H1 (cell line): ENCODE data around the gene CEP72. TPM values are rescaled to one million over a fixed set of nuclear protein-coding genes. Genes with fewer than 3 reads are reported as not detected.

ENCODE experiments used
- CTCF ChIA-PET: fragments of 300-600 bp; sonication (Branson Sonifier 250); formaldehyde crosslinking; loops from one replicate; lab custom pipeline; 2021; ENCODE audit not compliant: partially characterized antibody; lab: Charles Lee
- POLR2A ChIA-PET: fragments of 300-600 bp; sonication (Branson Sonifier 250); formaldehyde crosslinking; loops from one replicate; lab custom pipeline; 2021; ENCODE audit warnings: inconsistent platforms; ENCODE audit not compliant: partially characterized antibody; lab: Charles Lee
- DNase-seq, 2 experiments: peaks; one replicate each; pipeline versions ENCODE4 v3.0.0 to v3.0.0-alpha.2; 2010 to 2022; ENCODE audit warnings: low spot score in 2 of 2, low read depth in 1 of 2, mixed read lengths in 1 of 2
- FAIRE-seq: peaks from 2 replicates; lab custom pipeline; 2011; peaks lifted over from hg19 to GRCh38; lab: Jason Lieb, UNC
- H2AFZ ChIP-seq: 2 replicates; pipeline ENCODE4 v1.8.1; 2012; ENCODE audit warnings: low read length, inconsistent platforms
- H2AK5ac ChIP-seq: 2 replicates; pipeline ENCODE4 v1.6.1; 2013; ENCODE audit warnings: low read depth, low read length
- H2BK120ac ChIP-seq: replicated peaks from 2 replicates; pipeline ENCODE3; 2013; ENCODE audit warnings: low read depth, low read length, inconsistent platforms
- H2BK12ac ChIP-seq: 2 replicates; pipeline ENCODE4 v1.6.1; 2013; ENCODE audit warnings: low read depth, low read length
- H2BK15ac ChIP-seq: 2 replicates; pipeline ENCODE4 v1.6.1; 2013; ENCODE audit warnings: low read length
- H2BK20ac ChIP-seq: 2 replicates; pipeline ENCODE4 v1.6.1; 2013; ENCODE audit warnings: low read length
- H2BK5ac ChIP-seq: 2 replicates; pipeline ENCODE4 v1.6.1; 2013; ENCODE audit warnings: low read depth, low read length
- H3K14ac ChIP-seq: 2 replicates; pipeline ENCODE4 v1.6.1; 2013; ENCODE audit warnings: inconsistent platforms; ENCODE audit not compliant: insufficient read length
- H3K18ac ChIP-seq: 2 replicates; pipeline ENCODE4 v1.6.1; 2013; ENCODE audit warnings: low read length; ENCODE audit errors: extremely low read depth
- H3K23ac ChIP-seq: 2 replicates; pipeline ENCODE4 v1.6.1; 2013; ENCODE audit warnings: inconsistent platforms; ENCODE audit not compliant: insufficient read length
- H3K23me2 ChIP-seq: 2 replicates; pipeline ENCODE4 v1.6.1; 2013; ENCODE audit warnings: low read depth, low read length
- H3K27ac ChIP-seq: 2 replicates; pipeline ENCODE4 v1.6.1; 2011; ENCODE audit warnings: low read depth, low read length, inconsistent platforms
- H3K27me3 ChIP-seq, 4 experiments: replicated peaks in 1 of 4; 1 replicate in 1 of 4; 2 replicates in 3 of 4; pipeline versions ENCODE4 v1.6.1 to v1.8.1; 2011 to 2013; ENCODE audit warnings: low read length in 3 of 4, mild to moderate bottlenecking in 3 of 4, inconsistent platforms in 2 of 4, mixed read lengths in 2 of 4, moderate library complexity in 1 of 4; ENCODE audit not compliant: control insufficient read depth in 3 of 4, insufficient read depth in 3 of 4; ENCODE audit errors: extremely low read depth in 1 of 4
- H3K36me3 ChIP-seq, 4 experiments: 2 replicates each; pipeline versions ENCODE4 v1.6.1 to v1.8.1; 2011 to 2013; ENCODE audit warnings: mild to moderate bottlenecking in 4 of 4, low read length in 3 of 4, moderate library complexity in 2 of 4, control low read depth in 1 of 4, inconsistent platforms in 1 of 4; ENCODE audit not compliant: insufficient read depth in 4 of 4, control insufficient read depth in 2 of 4
- H3K4ac ChIP-seq: replicated peaks from 2 replicates; pipeline ENCODE3; 2013; ENCODE audit warnings: low read length, low read depth, mixed read lengths, inconsistent platforms; ENCODE audit not compliant: insufficient read length
- H3K4me1 ChIP-seq, 4 experiments: replicated peaks in 1 of 4; 1 replicate in 1 of 4; 2 replicates in 3 of 4; pipeline versions ENCODE4 v1.6.1 to v1.8.1; 2011 to 2013; ENCODE audit warnings: low read length in 3 of 4, inconsistent platforms in 2 of 4, mixed read lengths in 1 of 4; ENCODE audit not compliant: insufficient read depth in 4 of 4, control insufficient read depth in 3 of 4
- H3K4me2 ChIP-seq, 2 experiments: 2 replicates each; pipeline versions ENCODE4 v1.6.1 to v1.8.1; 2011 to 2013; ENCODE audit warnings: low read depth in 2 of 2, low read length in 2 of 2, control low read depth in 1 of 2, inconsistent platforms in 1 of 2, mild to moderate bottlenecking in 1 of 2; ENCODE audit not compliant: insufficient read depth in 1 of 2
- H3K4me3 ChIP-seq, 4 experiments: fragments of 200-600, 300-600 bp in 1 of 4; sonication (generic), shearing (Covaris generic), sonication (Bioruptor Twin) in 1 of 4; 2 replicates each; pipeline versions ENCODE4 v1.5.1 to v1.8.1; 2011 to 2016; ENCODE audit warnings: low read length in 4 of 4, low read depth in 3 of 4, control low read depth in 2 of 4, inconsistent platforms in 2 of 4, mild to moderate bottlenecking in 2 of 4, mixed read lengths in 1 of 4, moderate library complexity in 1 of 4; ENCODE audit not compliant: insufficient read depth in 2 of 4; ENCODE audit errors: extremely low read depth in 1 of 4
- H3K56ac ChIP-seq: replicated peaks from 2 replicates; pipeline ENCODE3; 2013; ENCODE audit warnings: low read depth, mild to moderate bottlenecking, mixed read lengths, low read length, inconsistent platforms; ENCODE audit not compliant: insufficient read length
- H3K79me1 ChIP-seq: 2 replicates; pipeline ENCODE4 v1.6.1; 2013; ENCODE audit warnings: low read depth, low read length, control low read depth
- H3K79me2 ChIP-seq, 2 experiments: 2 replicates each; pipeline versions ENCODE4 v1.6.1 to v1.8.1; 2012 to 2013; ENCODE audit warnings: low read length in 2 of 2, mild to moderate bottlenecking in 2 of 2, inconsistent platforms in 1 of 2; ENCODE audit not compliant: insufficient read depth in 2 of 2, control insufficient read depth in 1 of 2
- H3K9ac ChIP-seq, 4 experiments: replicated peaks in 1 of 4; 1 replicate in 1 of 4; 2 replicates in 3 of 4; pipeline versions ENCODE4 v1.6.1 to v1.8.1; 2011 to 2013; ENCODE audit warnings: low read depth in 3 of 4, low read length in 3 of 4, control low read depth in 2 of 4, mild to moderate bottlenecking in 2 of 4, moderate library complexity in 2 of 4, inconsistent platforms in 1 of 4; ENCODE audit errors: extremely low read depth in 1 of 4
- H3K9me3 ChIP-seq, 2 experiments: 2 replicates each; pipeline versions ENCODE4 v1.6.1 to v1.8.1; 2012 to 2013; ENCODE audit warnings: mild to moderate bottlenecking in 2 of 2, moderate library complexity in 2 of 2, control low read depth in 1 of 2, inconsistent platforms in 1 of 2, low read depth in 1 of 2, low read length in 1 of 2, mixed read lengths in 1 of 2; ENCODE audit not compliant: insufficient read depth in 2 of 2
- H4K20me1 ChIP-seq, 2 experiments: replicated peaks in 1 of 2; 2 replicates each; pipeline versions ENCODE3 to v1.8.1; 2011 to 2013; ENCODE audit warnings: inconsistent platforms in 2 of 2, low read length in 2 of 2, mild to moderate bottlenecking in 1 of 2; ENCODE audit not compliant: insufficient read depth in 2 of 2, control insufficient read depth in 1 of 2
- H4K5ac ChIP-seq: 2 replicates; pipeline ENCODE4 v1.6.1; 2013; ENCODE audit warnings: low read length, low read depth, mixed read lengths, inconsistent platforms; ENCODE audit not compliant: insufficient read length
- H4K8ac ChIP-seq: 2 replicates; pipeline ENCODE4 v1.8.0; 2013; ENCODE audit warnings: mild to moderate bottlenecking, moderate library complexity, low read length, inconsistent platforms; ENCODE audit not compliant: insufficient read depth; ENCODE audit errors: extremely low read depth
- H4K91ac ChIP-seq: replicated peaks from 2 replicates; pipeline ENCODE3; 2013; ENCODE audit warnings: low read length, mixed read lengths, inconsistent platforms; ENCODE audit not compliant: insufficient read length
- ATF2 ChIP-seq: IDR thresholded peaks from 2 replicates; pipeline ENCODE4 v1.6.1; 2012; ENCODE audit warnings: low read length, inconsistent platforms
- KDM4A ChIP-seq: IDR thresholded peaks from one replicate; pipeline ENCODE4 v1.7.1; 2012; ENCODE audit warnings: low read depth, mild to moderate bottlenecking, moderate library complexity, low read length, inconsistent platforms; ENCODE audit not compliant: severe bottlenecking
- PHF8 ChIP-seq: fragments of 200-600 bp; sonication (generic); conservative IDR thresholded peaks from 2 replicates; pipeline ENCODE4 v1.7.1; 2012; ENCODE audit warnings: low read depth, mild to moderate bottlenecking, inconsistent platforms, low read length, moderate library complexity
- SIN3A ChIP-seq, 2 experiments: IDR thresholded peaks in 1 of 2; conservative IDR thresholded peaks in 1 of 2; 2 replicates each; pipeline ENCODE4 v1.6.1; 2011 to 2012; ENCODE audit warnings: low read length in 2 of 2, improper control_type of control experiment in 1 of 2, low read depth in 1 of 2, mild to moderate bottlenecking in 1 of 2
- ZNF274 ChIP-seq: IDR thresholded peaks from 2 replicates; pipeline ENCODE4 v1.7.0; 2012; ENCODE audit warnings: low read length, borderline replicate concordance; ENCODE audit errors: extremely low read depth
- WGBS, 2 experiments: shearing (Covaris generic) in 1 of 2; methylation state at CpG; one replicate each; pipeline versions ENCODE4 v1.1.6 to v1.1.7; 2013 to 2015; ENCODE audit warnings: low lambda C conversion rate in 2 of 2, mixed read lengths in 2 of 2, inconsistent platforms in 1 of 2, low coverage in 1 of 2, missing lambda C conversion rate in 1 of 2; ENCODE audit not compliant: insufficient replicate concordance in 2 of 2, insufficient coverage in 1 of 2, insufficient read length in 1 of 2; ENCODE audit errors: extremely low coverage in 1 of 2, missing lambda C conversion rate in 1 of 2; 5-methylcytosine and 5-hydroxymethylcytosine counted together
- polyA plus RNA-seq, 7 experiments: library from polyadenylated mRNA; depleted of rRNA in 3 of 7; stranded (reverse) in 5 of 7; unstranded in 2 of 7; fragments of >200 nt in 5 of 7; fragments of 200-250 nt in 2 of 7; gene quantifications; 1 replicate in 5 of 7; 2 replicates in 1 of 7; 4 replicates in 1 of 7; pipeline versions ENCODE4 v1.2.1 to v1.2.3, GENCODE V29; 2011 to 2013; ENCODE audit warnings: missing spikeins in 2 of 7, mixed read lengths in 2 of 7
- total RNA-seq: library from RNA; stranded (reverse); fragmentation: NEBNext Ultra II Directional; extraction: Animal tissue kit (Norgen Biotek cat#: 25700); gene quantifications from 2 replicates; pipeline ENCODE4 v1.2.1, GENCODE V29; 2021

The CEP72 gene
- total and polyA plus RNA-seq, 2 of the 8 experiments (the other 6 are each of a cell fraction or from before 2014, with no cell fraction given): 13.1 to 19.6 TPM

GRCh38 chr5:612498-613424 is 621 bp downstream of the CEP72 start:
- Histone ChIP-seq H3K9me3 (no peaks in the 10 kb centered on the region), H3K23ac (no peak overlapping the region), H4K91ac (no peak overlapping the region), H3K27me3 (peaks cover 0 to 2% (median 0%) of the 10 kb centered on the region in 4 experiments; a peak in 1 of 7 replicates), H4K5ac (no peak overlapping the region), H3K18ac (no peak overlapping the region), H2BK120ac (no peak overlapping the region), H3K36me3 (no peaks in the 10 kb centered on the region; a peak in 1 of 8 replicates), H2AFZ (no peak overlapping the region), H3K4ac (no peak overlapping the region), H3K23me2 (peaks cover 5% of the 10 kb centered on the region; the same call in 1 of the 2 replicates), H3K14ac (no peak overlapping the region), H3K9ac (peak overlapping the region; percentile 24 to 90 (median 67)), H2BK15ac (peak overlapping the region; percentile 46; the same call in 1 of the 2 replicates), H3K56ac (no peak overlapping the region), H4K20me1 (peaks cover 0 to 23% of the 10 kb centered on the region in 2 experiments), H3K4me2 (peak overlapping the region; percentile 60 to 69), H2BK5ac (no peak overlapping the region), H3K27ac (no peak overlapping the region), H3K79me1 (peaks cover 12% of the 10 kb centered on the region), H3K4me3 (peak overlapping the region; percentile 77 to 90 (median 80)), H4K8ac (peak overlapping the region; percentile 80; the same call in 1 of the 2 replicates), H3K4me1 (peaks cover 0 to 2% (median under 1%) of the 10 kb centered on the region in 4 experiments; a peak in 4 of 7 replicates), H2AK5ac (0 out of 2 replicates have a peak overlapping the region, but pooled peaks have one; percentile 80), H2BK20ac (no peak overlapping the region), H3K79me2 (peaks cover 13 to 53% of the 10 kb centered on the region in 2 experiments), H2BK12ac (0 out of 2 replicates have a peak overlapping the region, but pooled peaks have one; percentile 60)
- DNase-seq: peak in 1 of 2 experiments; percentile 63
- CTCF ChIA-PET: interaction anchor here (1.1 to 1.5 kb wide), 3 partner anchors 10 to 165 kb away, joined by 3 to 4 read pairs (median 4); no protein-coding TSS in a partner anchor
- POLR2A ChIA-PET: interaction anchor here (1.3 to 1.6 kb wide), 3 partner anchors 10 to 257 kb away, joined by 3 to 5 read pairs (median 3); no protein-coding TSS in a partner anchor
- TF ChIP-seq KDM4A: peak; percentile 81
- TF ChIP-seq ZNF274: no peak
- TF ChIP-seq SIN3A (conservative IDR thresholded peaks at IDR 0.05 in 1 of 2, IDR thresholded peaks at IDR 0.05 in 1 of 2; ENCODE audit: low read depth in 1 of 2, low read length in 2 of 2): 0 out of 4 replicates have a peak, but pooled peaks of 1 of the 2 experiments have one; percentile 6
- TF ChIP-seq PHF8: 0 out of 2 replicates have a peak, but pooled peaks have one; percentile 24
- TF ChIP-seq ATF2: no peak
- no peak for FAIRE-seq
- WGBS, 2 experiments: 35% methylated on average over 15 of the region's 49 CpGs; no CpG with 5 or more reads in 1 of the 2 experiments
